AG09309 (cell line): ENCODE measurements around the gene PDLIM1.
"Not testable (repeated sequence)": the region's sequence is repeated elsewhere in the genome, so short reads cannot be mapped to it uniquely, and the experiment has no call there.

Source experiments
- DNase-seq: peaks from one replicate; pipeline ENCODE4 v3.0.0-alpha.2; 2010; ENCODE audit warnings: low read depth
- H3K4me3 ChIP-seq: 2 replicates; pipeline ENCODE4 v1.5.1; 2011; ENCODE audit warnings: mild to moderate bottlenecking, low read depth, low read length, moderate library complexity; ENCODE audit not compliant: control insufficient read depth
- TF ChIP-seq, protein P1 (sequence below): IDR thresholded peaks from 2 replicates; pipeline ENCODE4 v1.5.1; 2011; ENCODE audit warnings: mild to moderate bottlenecking, low read depth, low read length, inconsistent platforms; ENCODE audit not compliant: insufficient read depth, control insufficient read depth; ENCODE audit errors: missing control alignments

The PDLIM1 gene

DNA sequence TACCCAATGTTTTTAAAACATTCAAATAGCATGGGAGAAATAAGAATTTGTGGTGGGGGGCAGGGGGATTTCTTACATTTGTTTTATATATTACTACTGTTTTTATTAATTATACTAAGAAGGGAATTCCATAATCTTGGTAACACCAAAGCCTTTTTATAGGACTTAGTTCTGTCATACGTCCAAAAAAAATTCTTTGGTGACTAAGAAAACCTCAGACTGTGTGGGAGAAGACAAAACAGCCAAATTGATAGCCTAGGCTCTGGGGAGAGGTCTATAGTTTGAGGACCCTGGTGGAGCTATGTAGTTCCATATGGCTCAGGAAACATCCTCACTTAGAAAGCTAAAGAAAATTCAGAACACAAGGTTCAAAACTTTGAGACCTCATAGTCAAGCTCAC lies 73.3 kb downstream of the PDLIM1 start:
- H3K4me3 ChIP-seq: no peak overlapping the region
- TF ChIP-seq, protein P1, sequence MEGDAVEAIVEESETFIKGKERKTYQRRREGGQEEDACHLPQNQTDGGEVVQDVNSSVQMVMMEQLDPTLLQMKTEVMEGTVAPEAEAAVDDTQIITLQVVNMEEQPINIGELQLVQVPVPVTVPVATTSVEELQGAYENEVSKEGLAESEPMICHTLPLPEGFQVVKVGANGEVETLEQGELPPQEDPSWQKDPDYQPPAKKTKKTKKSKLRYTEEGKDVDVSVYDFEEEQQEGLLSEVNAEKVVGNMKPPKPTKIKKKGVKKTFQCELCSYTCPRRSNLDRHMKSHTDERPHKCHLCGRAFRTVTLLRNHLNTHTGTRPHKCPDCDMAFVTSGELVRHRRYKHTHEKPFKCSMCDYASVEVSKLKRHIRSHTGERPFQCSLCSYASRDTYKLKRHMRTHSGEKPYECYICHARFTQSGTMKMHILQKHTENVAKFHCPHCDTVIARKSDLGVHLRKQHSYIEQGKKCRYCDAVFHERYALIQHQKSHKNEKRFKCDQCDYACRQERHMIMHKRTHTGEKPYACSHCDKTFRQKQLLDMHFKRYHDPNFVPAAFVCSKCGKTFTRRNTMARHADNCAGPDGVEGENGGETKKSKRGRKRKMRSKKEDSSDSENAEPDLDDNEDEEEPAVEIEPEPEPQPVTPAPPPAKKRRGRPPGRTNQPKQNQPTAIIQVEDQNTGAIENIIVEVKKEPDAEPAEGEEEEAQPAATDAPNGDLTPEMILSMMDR: no peak
- DNase-seq: no peak

GRCh38 chr10:95214793-95215192 lies 76.0 kb downstream of the PDLIM1 start:
- no peak overlapping the region for H3K4me3 ChIP-seq
- TF ChIP-seq, protein P1: no peak
- no peak for DNase-seq

GRCh38 chr10:95214369-95214768 lies 76.4 kb downstream of the PDLIM1 start:
- TF ChIP-seq, protein P1: no peak
- no peak for DNase-seq
- H3K4me3 ChIP-seq: no peak overlapping the region

- no peak overlapping the region for H3K4me3 ChIP-seq
- TF ChIP-seq, protein P1: no peak
- DNase-seq: no peak
Observed at GRCh38 chr10:95211606-95212279, 79.1 kb downstream of the PDLIM1 start.

DNA sequence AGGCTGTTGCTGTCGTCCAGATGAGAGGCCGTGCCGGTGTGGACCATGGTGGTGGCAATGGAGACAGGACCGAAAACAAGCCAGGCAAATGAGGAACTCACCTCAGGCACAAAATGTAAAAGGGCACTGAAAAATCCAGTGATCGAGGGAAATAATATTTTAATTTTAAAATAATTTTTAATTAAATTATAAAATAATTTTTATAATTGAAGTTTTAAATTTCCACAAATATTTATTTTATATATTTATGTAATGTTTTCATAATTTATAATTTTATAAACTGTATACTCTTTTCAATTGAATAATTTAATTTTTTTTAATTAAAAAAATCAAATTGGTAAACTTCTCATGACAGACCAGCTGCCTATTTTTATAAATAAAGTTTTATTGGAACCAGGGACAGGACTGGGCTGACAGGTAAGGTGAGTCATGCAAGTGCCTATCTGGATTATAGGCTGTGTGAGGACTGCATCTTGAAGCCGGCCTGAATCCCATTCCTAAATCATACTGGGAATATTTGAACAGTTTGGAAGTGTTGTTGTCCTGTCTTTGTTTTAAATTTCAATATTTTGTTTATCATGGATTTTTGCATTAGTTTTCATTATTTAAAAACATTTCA lies 81.2 kb downstream of the PDLIM1 start:
- no peak for DNase-seq
- H3K4me3 ChIP-seq: no peak overlapping the region
- TF ChIP-seq, protein P1: no peak

DNA sequence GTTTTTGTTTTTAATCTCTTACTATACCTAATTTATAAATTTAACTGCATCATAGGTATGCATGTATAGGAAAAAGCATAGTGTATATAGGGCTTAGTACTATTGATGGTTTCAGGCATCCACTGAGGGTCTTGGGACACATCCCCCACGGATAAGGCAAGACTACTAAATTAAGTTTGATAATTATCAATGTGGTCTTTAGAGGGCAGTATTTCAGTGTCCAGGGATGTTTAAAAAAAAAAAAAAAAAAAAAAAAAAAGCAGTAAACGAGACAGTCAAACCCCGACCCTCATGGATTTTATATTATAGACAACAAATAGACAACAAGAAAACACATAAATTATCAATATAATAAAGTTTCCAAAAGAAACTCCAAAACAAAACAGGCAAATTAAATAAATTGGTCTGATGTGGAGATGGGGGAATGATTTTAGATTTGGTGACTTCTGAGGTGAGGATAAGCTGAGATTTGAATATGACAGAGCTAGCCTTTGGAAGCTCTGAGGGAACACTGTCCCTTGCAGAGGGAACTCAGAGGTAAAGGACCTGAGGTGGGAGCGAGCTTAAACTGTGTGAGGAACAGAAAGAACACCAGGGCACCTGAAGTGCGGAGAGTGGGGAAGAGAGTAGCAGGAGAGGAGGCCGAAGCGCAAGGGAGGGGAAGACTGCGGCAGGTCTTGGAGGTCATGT lies 82.0 kb downstream of the PDLIM1 start:
- TF ChIP-seq, protein P1: peak; percentile 37
- DNase-seq: no peak

GRCh38 chr10:95202865-95203264 lies 87.9 kb downstream of the PDLIM1 start:
- not testable (repeated sequence) for DNase-seq, H3K4me3 ChIP-seq

More for the DNA sequence above, 82.0 kb downstream of the PDLIM1 start:
- H3K4me3 ChIP-seq: no peak overlapping the region
